Panc1 (cell line): ENCODE measurements around the gene MACROD2. TPM values are rescaled to one million over a fixed set of nuclear protein-coding genes. Genes with fewer than 3 reads are reported as not detected.

Experiments
- ATAC-seq: fragments of 200-7000 bp; cut with Tn5 transposase; 2 replicates; pipeline ENCODE4 v1.9.1; 2020; ENCODE audit warnings: mild to moderate bottlenecking, moderate library complexity
- BruUV-seq: library from RNA; stranded (reverse); fragments of 400-500 nt; replicated peaks from 2 replicates; lab custom pipeline; 2021; lab: Mats Ljungman, UMichigan
- CTCF ChIA-PET: fragments of 300-600 bp; sonication (Branson Sonifier 250); formaldehyde crosslinking; loops from one replicate; lab custom pipeline; 2022; ENCODE audit warnings: antibody characterized with exemption; lab: Charles Lee
- POLR2A ChIA-PET: fragments of 300-600 bp; sonication (Branson Sonifier 250); formaldehyde crosslinking; loops from one replicate; lab custom pipeline; 2022; ENCODE audit warnings: antibody characterized with exemption; lab: Charles Lee
- DNase-seq: peaks from one replicate; pipeline ENCODE4 v3.0.0-alpha.2; 2010; ENCODE audit warnings: low read depth, low spot score
- H3K27ac ChIP-seq: 2 replicates; pipeline ENCODE4 v1.5.1; 2011; ENCODE audit warnings: mild to moderate bottlenecking, low read length, inconsistent platforms
- H3K27me3 ChIP-seq: fragments of 200-500 bp; sonication (Bioruptor generic); 2 replicates; pipeline ENCODE4 v1.6.0; 2014; ENCODE audit warnings: low read length, inconsistent platforms; ENCODE audit not compliant: control insufficient read depth, insufficient read depth
- H3K36me3 ChIP-seq: fragments of 200-500 bp; sonication (Bioruptor generic); 2 replicates; pipeline ENCODE4 v1.5.1; 2014; ENCODE audit warnings: inconsistent platforms, mild to moderate bottlenecking, low read length, moderate library complexity; ENCODE audit not compliant: control insufficient read depth, insufficient read depth
- H3K4me1 ChIP-seq: 2 replicates; pipeline ENCODE4 v1.5.1; 2011; ENCODE audit warnings: inconsistent platforms, mild to moderate bottlenecking, low read length, moderate library complexity; ENCODE audit not compliant: control insufficient read depth, insufficient read depth
- H3K4me3 ChIP-seq, 2 experiments: 2 replicates each; pipeline ENCODE4 v1.5.1; 2011 to 2012; ENCODE audit warnings: low read depth in 2 of 2, low read length in 2 of 2, mild to moderate bottlenecking in 2 of 2, inconsistent platforms in 1 of 2, moderate library complexity in 1 of 2
- H3K9me3 ChIP-seq: fragments of 200-500 bp; sonication (Bioruptor generic); 2 replicates; pipeline ENCODE4 v1.5.1; 2014; ENCODE audit warnings: low read depth, mild to moderate bottlenecking, inconsistent platforms, low read length, moderate library complexity; ENCODE audit not compliant: control insufficient read depth, insufficient read depth
- CTCF ChIP-seq: fragments of 450-650 bp; IDR thresholded peaks from 2 replicates; pipeline ENCODE4 v1.5.1; 2017; ENCODE audit warnings: mild to moderate bottlenecking
- POLR2AphosphoS5 ChIP-seq: IDR thresholded peaks from 2 replicates; pipeline ENCODE4 v1.6.1; 2012; ENCODE audit warnings: mild to moderate bottlenecking, low read depth, low read length, moderate library complexity
- REST ChIP-seq, 2 experiments: IDR thresholded peaks; 2 replicates each; pipeline ENCODE4 v1.6.1; 2011 to 2012; ENCODE audit warnings: low read depth in 2 of 2, control low read depth in 1 of 2, low read length in 1 of 2, mild to moderate bottlenecking in 1 of 2, moderate library complexity in 1 of 2; ENCODE audit not compliant: insufficient read depth in 1 of 2
- SIN3A ChIP-seq: IDR thresholded peaks from 2 replicates; pipeline ENCODE4 v1.6.1; 2012; ENCODE audit warnings: low read depth, mild to moderate bottlenecking, low read length, moderate library complexity, borderline replicate concordance; ENCODE audit not compliant: insufficient read depth
- TCF7L2 ChIP-seq: IDR thresholded peaks from 2 replicates; pipeline ENCODE4 v1.6.1; 2011; ENCODE audit warnings: mild to moderate bottlenecking, low read depth, low read length, inconsistent platforms
- in situ Hi-C: cut with HindIII; loops from 2 replicates; pipeline ENCODE4 v1.10.0; 2016; ENCODE audit warnings: low sequenced_read_pairs, low pct_unique_long_range_greater_than_20kb
- intact Hi-C: fragments of 100-400 bp; cut with micrococcal nuclease; formaldehyde crosslinking; loops from one replicate; pipeline ENCODE4 v1.10.0; 2022; ENCODE audit not compliant: unreplicated experiment
- total RNA-seq: library from RNA; stranded (reverse); gene quantifications from one replicate; pipeline ENCODE4 v1.2.1, GENCODE V29; 2021; ENCODE audit not compliant: unreplicated experiment

The MACROD2 gene
- total RNA-seq, 1 experiment from 2014 or later, result 1.2 TPM

- no peak for DNase-seq
- no peaks in the 10 kb centered on the region for H3K27me3 ChIP-seq
- TF ChIP-seq CTCF (no peak), SIN3A (no peak), REST (IDR thresholded peaks at IDR 0.05; ENCODE audit: insufficient read depth in 1 of 2, low read depth in 2 of 2, low read length in 1 of 2) (no peak), TCF7L2 (no peak), POLR2AphosphoS5 (no peak)
- no peaks in the 10 kb centered on the region for H3K36me3 ChIP-seq
- no peak overlapping the region for H3K4me3 ChIP-seq
- H3K27ac ChIP-seq, result no peak overlapping the region
- H3K4me1 ChIP-seq, result no peaks in the 10 kb centered on the region
- CTCF ChIA-PET, result no interaction called here
- BruUV-seq, result no TSS peak
- H3K9me3 ChIP-seq, result 0 out of 2 replicates have a peak, but pooled peaks cover 2% of the 10 kb centered on the region
- no peak for ATAC-seq
- intact Hi-C loops (no loop called here), in situ Hi-C loops (no loop called here)
- POLR2A ChIA-PET, result no interaction called here
Measured at GRCh38 chr20:15178581-15178980, 1183.3 kb downstream of the MACROD2 start.

- intact Hi-C loops (no loop called here), in situ Hi-C loops (no loop called here)
- Histone ChIP-seq H3K27me3 (no peaks in the 10 kb centered on the region), H3K36me3 (no peaks in the 10 kb centered on the region), H3K4me3 (no peak overlapping the region), H3K9me3 (0 out of 2 replicates have a peak, but pooled peaks cover 2% of the 10 kb centered on the region), H3K4me1 (no peaks in the 10 kb centered on the region), H3K27ac (no peak overlapping the region)
- no TSS peak for BruUV-seq
- ATAC-seq (no peak), DNase-seq (no peak)
- CTCF ChIA-PET, result no interaction called here
- POLR2A ChIA-PET, result no interaction called here
- TF ChIP-seq CTCF (no peak), TCF7L2 (no peak), SIN3A (no peak), POLR2AphosphoS5 (no peak)
Measured at GRCh38 chr20:15179381-15179780, 1184.1 kb downstream of the MACROD2 start.
